HepG2 (cell line): ENCODE results near the gene NCOA7. TPM values are rescaled to one million over a fixed set of nuclear protein-coding genes. Genes with fewer than 3 reads are reported as not detected.

Source experiments
- AHR ChIP-seq: IDR thresholded peaks from 2 replicates; pipeline ENCODE4 v1.6.1; 2018; ENCODE audit warnings: missing genetic modification reagents, missing compliant biosample characterization
- CREB1 ChIP-seq, 2 experiments: fragments of 450-650 bp in 1 of 2; IDR thresholded peaks; 2 replicates each; pipeline ENCODE4 v1.6.1; 2016 to 2017; ENCODE audit warnings: control low read depth in 1 of 2, mild to moderate bottlenecking in 1 of 2, missing compliant biosample characterization in 1 of 2, missing genetic modification characterization in 1 of 2
- HCFC1 ChIP-seq: fragments of 150-350 bp; IDR thresholded peaks from 2 replicates; pipeline ENCODE4 v1.6.1; 2014; ENCODE audit warnings: low read depth, low read length
- KDM5A ChIP-seq: fragments of 200-600 bp; sonication (generic); IDR thresholded peaks from 2 replicates; pipeline ENCODE4 v1.7.0; 2018; ENCODE audit warnings: antibody characterized with exemption, mild to moderate bottlenecking, low read length, borderline replicate concordance
- KDM6A ChIP-seq: IDR thresholded peaks from 2 replicates; pipeline ENCODE4 v1.6.1; 2016; ENCODE audit warnings: low read depth
- KMT2A ChIP-seq: sonication (generic); formaldehyde crosslinking; IDR thresholded peaks from 2 replicates; pipeline ENCODE4 v1.4.0; 2020; ENCODE audit warnings: missing genetic modification reagents
- KMT2B ChIP-seq: IDR thresholded peaks from 2 replicates; pipeline ENCODE4 v1.6.1; 2016; ENCODE audit warnings: missing genetic modification reagents, missing compliant biosample characterization
- MAF1 ChIP-seq: sonication (generic); formaldehyde crosslinking; IDR thresholded peaks from 2 replicates; pipeline ENCODE4 v1.5.0; 2020; ENCODE audit warnings: missing genetic modification reagents, borderline replicate concordance
- MIXL1 ChIP-seq: IDR thresholded peaks from 2 replicates; pipeline ENCODE4 v1.6.1; 2016
- NFE2 ChIP-seq: sonication (generic); formaldehyde crosslinking; IDR thresholded peaks from 2 replicates; pipeline ENCODE4 v1.4.0; 2020; ENCODE audit warnings: missing genetic modification reagents
- NFKB2 ChIP-seq: sonication (generic); formaldehyde crosslinking; IDR thresholded peaks from 2 replicates; pipeline ENCODE4 v1.4.0; 2020; ENCODE audit warnings: missing genetic modification reagents, borderline replicate concordance
- SMC3 ChIP-seq: IDR thresholded peaks from 2 replicates; pipeline ENCODE4 v1.6.1; 2011; ENCODE audit warnings: low read length, improper control_type of control experiment
- SSRP1 ChIP-seq: IDR thresholded peaks from 2 replicates; pipeline ENCODE4 v1.6.1; 2016; ENCODE audit warnings: control low read depth
- UBTF ChIP-seq: sonication (generic); formaldehyde crosslinking; IDR thresholded peaks from 2 replicates; pipeline ENCODE4 v1.4.0; 2020; ENCODE audit warnings: mild to moderate bottlenecking, missing genetic modification reagents
- YEATS4 ChIP-seq: sonication (generic); formaldehyde crosslinking; IDR thresholded peaks from 2 replicates; pipeline ENCODE4 v1.4.0; 2020; ENCODE audit warnings: missing genetic modification reagents, borderline replicate concordance
- YY1 ChIP-seq: IDR thresholded peaks from 2 replicates; pipeline ENCODE4 v1.6.1; 2011; ENCODE audit warnings: low read length, low read depth, moderate library complexity, mild to moderate bottlenecking; ENCODE audit not compliant: insufficient read depth, insufficient replicate concordance
- ZC3H4 ChIP-seq: sonication (generic); formaldehyde crosslinking; IDR thresholded peaks from 2 replicates; pipeline ENCODE4 v1.4.0; 2020; ENCODE audit warnings: missing genetic modification reagents, borderline replicate concordance
- ZGPAT ChIP-seq: IDR thresholded peaks from 2 replicates; pipeline ENCODE4 v1.6.1; 2016; ENCODE audit warnings: mild to moderate bottlenecking
- ZNF230 ChIP-seq: sonication (generic); formaldehyde crosslinking; IDR thresholded peaks from 2 replicates; pipeline ENCODE4 v1.4.0; 2020; ENCODE audit warnings: mild to moderate bottlenecking, missing genetic modification reagents
- ZNF280B ChIP-seq: sonication (generic); formaldehyde crosslinking; IDR thresholded peaks from 2 replicates; pipeline ENCODE4 v1.5.0; 2020; ENCODE audit warnings: missing genetic modification reagents, mild to moderate bottlenecking, borderline replicate concordance
- ZNF329 ChIP-seq: sonication (generic); formaldehyde crosslinking; IDR thresholded peaks from 2 replicates; pipeline ENCODE4 v1.9.0; 2021; ENCODE audit warnings: low read depth, mild to moderate bottlenecking, missing genetic modification reagents
- ZNF501 ChIP-seq: sonication (generic); formaldehyde crosslinking; IDR thresholded peaks from 2 replicates; pipeline ENCODE4 v1.5.1; 2020; ENCODE audit warnings: mild to moderate bottlenecking, moderate library complexity, missing genetic modification reagents
- ZNF598 ChIP-seq: sonication (generic); formaldehyde crosslinking; IDR thresholded peaks from 2 replicates; pipeline ENCODE4 v1.5.1; 2020; ENCODE audit warnings: mild to moderate bottlenecking, missing genetic modification reagents, borderline replicate concordance
- ZNF7 ChIP-seq: IDR thresholded peaks from 2 replicates; pipeline ENCODE4 v1.6.1; 2016; ENCODE audit warnings: missing biosample characterization, missing genetic modification reagents
- ZNF841 ChIP-seq: sonication (generic); formaldehyde crosslinking; IDR thresholded peaks from 2 replicates; pipeline ENCODE4 v1.8.1; 2023; ENCODE audit warnings: missing genetic modification reagents, borderline replicate concordance
- polyA plus RNA-seq, 8 experiments: library from polyadenylated mRNA; depleted of rRNA in 3 of 8; stranded (reverse) in 7 of 8; unstranded in 1 of 8; fragments of >200 nt; fragmentation: Illumina TruSeq in 4 of 8; extraction: Trizol in 4 of 8; gene quantifications; 2 replicates each; pipeline versions ENCODE4 v1.2.1 to v1.2.3, GENCODE V29; 2011 to 2016; ENCODE audit warnings: low read depth in 4 of 8, missing spikeins in 1 of 8, mixed read lengths in 1 of 8; ENCODE audit not compliant: insufficient read depth in 1 of 8
- total RNA-seq, 5 experiments: library from RNA; depleted of rRNA; stranded (reverse); fragments of >200 nt; fragmentation: Illumina TruSeq; extraction: Trizol; gene quantifications; 2 replicates each; pipeline ENCODE4 v1.2.3, GENCODE V29; 2016; ENCODE audit warnings: low read depth in 1 of 5

The NCOA7 gene
- total and polyA plus RNA-seq, 2 of the 13 experiments (the other 11 are each of a cell fraction or from before 2014, with no cell fraction given), result 13.6 to 20.8 TPM

- TF ChIP-seq HCFC1 (0 out of 2 replicates have a peak, but pooled peaks have one; percentile 8), NFKB2 (CRISPR knock-in tag) (peak; percentile 73; the same call in 1 of the 2 replicates), ZC3H4 (CRISPR knock-in tag) (peak; percentile 23; the same call in 1 of the 2 replicates), MAF1 (no peak; the same call in 1 of the 2 replicates), ZNF841 (CRISPR knock-in tag) (no peak), KMT2A (CRISPR knock-in tag) (peak; percentile 38; the same call in 1 of the 2 replicates), NFE2 (CRISPR knock-in tag) (0 out of 2 replicates have a peak, but pooled peaks have one; percentile 24), ZNF280B (peak; percentile 63; the same call in 1 of the 2 replicates), ZNF230 (CRISPR knock-in tag) (no peak), CREB1 (IDR thresholded peaks at IDR 0.05) (peak; percentile 12; the same call in 1 of the 2 replicates), CREB1 (CRISPR knock-in tag; IDR thresholded peaks at IDR 0.05) (peak; percentile 63), ZGPAT (CRISPR knock-in tag) (no peak), ZNF501 (CRISPR knock-in tag) (peak; percentile 98), YEATS4 (peak; percentile 96), KMT2B (peak; percentile 95), SSRP1 (CRISPR knock-in tag) (peak; percentile 20; the same call in 1 of the 2 replicates), ZNF329 (CRISPR knock-in tag) (peak; percentile 77), AHR (no peak), ZNF598 (0 out of 2 replicates have a peak, but pooled peaks have one; percentile 28), MIXL1 (CRISPR knock-in tag) (no peak), SMC3 (no peak), KDM5A (peak; percentile 74; the same call in 1 of the 2 replicates), YY1 (peak; percentile 70), UBTF (CRISPR knock-in tag) (peak; percentile 86), KDM6A (no peak), ZNF7 (CRISPR knock-in tag) (no peak; the same call in 1 of the 2 replicates)
Measured at GRCh38 chr6:125780540-125781313, 10.0 kb upstream of the NCOA7 start (continued).
